ENCODE results near the gene TPI1.
A peak's percentile ranks its signal among the peaks of the same experiment; 100 is the strongest.
"Not testable (repeated sequence)": the region's sequence is repeated elsewhere in the genome, so short reads cannot be mapped to it uniquely, and the experiment has no call there.

Gene TPI1

DNA sequence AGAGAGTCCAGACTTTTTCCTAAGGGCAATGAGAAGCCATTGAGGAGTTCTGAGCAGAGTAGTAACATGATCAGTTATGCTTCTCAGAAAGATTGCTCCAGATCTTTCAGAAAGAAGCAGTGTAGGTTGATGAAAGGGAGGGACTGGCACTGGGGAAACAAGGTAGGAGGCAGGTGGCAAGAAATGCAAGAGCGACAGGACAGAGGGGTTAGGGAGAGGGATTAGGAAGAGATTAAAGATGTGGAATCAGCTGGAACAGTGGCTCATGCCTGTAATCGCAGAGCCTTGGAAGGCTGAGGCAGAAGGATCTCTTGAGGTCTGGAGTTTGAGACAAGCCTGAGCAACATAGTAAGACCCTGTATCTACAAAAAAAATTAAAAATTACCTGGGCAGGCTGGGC, 19.7 kb upstream of the TPI1 start:
- no peak for DNase-seq (ENCODE audit: low read depth, low spot score)

DNA sequence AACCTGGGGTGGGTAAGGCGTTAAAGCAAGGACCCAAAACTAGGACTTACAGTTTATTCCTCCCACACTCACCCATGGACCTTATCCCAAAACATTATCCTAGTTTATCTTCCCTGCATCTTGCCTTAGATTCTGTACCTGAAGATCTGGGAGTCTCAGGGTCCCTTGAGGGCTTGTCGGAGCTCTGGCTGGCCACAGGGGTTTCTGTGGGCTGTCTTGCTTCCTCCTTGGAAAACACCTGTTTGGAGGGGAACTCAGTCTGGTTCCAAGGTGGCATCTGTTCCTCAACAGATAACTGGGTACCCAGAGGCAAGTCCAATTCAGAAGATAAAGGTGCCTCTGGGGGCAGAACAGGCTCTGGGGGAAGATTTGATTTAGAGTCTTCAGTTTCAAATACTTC, 17.9 kb upstream of the TPI1 start:
- no peak for DNase-seq (ENCODE audit: low read depth, low spot score)

DNA sequence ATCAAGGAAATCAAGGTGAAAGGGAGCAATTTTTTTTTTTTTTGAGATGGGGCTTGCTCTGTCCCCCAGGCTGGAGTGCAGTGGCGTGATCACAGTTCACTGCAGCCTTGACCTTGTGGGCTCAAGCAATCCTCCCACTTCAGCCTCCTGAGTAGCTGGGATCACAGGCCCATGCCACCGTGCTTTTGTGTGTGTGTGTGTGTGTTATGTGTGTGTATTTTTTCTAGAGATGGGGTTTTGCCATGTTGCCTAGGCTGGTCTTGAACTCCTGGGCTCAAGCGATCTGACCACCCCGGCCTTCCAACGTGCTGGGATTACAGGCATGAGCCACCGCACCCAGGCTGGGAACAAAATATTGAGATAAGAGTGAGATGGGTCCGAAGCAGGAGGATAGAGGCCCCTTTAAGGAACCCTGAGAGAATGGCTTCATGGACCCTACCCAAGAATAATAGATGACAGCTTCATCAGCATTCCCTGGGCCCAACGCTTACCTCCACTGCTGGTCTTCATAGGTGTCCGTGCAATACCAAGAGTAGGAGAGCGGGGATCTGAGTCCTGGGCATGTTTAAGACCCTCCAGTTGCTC, 17.3 kb upstream of the TPI1 start:
- no peak for DNase-seq (ENCODE audit: low read depth, low spot score)

DNA sequence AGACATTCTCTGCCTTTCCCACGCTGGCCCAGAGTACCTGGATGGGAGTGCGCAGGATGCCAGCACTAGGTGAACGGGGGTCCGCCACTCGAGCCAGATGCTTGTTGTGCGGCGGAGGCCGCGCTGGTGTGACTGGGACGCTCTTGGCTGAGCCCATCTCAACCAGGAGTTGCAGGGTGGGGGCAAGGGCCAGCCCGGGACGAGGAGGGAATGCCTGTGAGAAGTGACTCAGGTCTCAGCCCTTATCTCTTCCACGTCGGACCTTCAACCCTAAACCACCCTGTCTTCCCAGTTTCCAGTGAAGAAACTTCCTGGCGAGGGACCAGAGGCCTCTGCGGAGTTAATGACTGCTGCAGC, 16.6 kb upstream of the TPI1 start:
- no peak for DNase-seq (ENCODE audit: low read depth, low spot score)

DNA sequence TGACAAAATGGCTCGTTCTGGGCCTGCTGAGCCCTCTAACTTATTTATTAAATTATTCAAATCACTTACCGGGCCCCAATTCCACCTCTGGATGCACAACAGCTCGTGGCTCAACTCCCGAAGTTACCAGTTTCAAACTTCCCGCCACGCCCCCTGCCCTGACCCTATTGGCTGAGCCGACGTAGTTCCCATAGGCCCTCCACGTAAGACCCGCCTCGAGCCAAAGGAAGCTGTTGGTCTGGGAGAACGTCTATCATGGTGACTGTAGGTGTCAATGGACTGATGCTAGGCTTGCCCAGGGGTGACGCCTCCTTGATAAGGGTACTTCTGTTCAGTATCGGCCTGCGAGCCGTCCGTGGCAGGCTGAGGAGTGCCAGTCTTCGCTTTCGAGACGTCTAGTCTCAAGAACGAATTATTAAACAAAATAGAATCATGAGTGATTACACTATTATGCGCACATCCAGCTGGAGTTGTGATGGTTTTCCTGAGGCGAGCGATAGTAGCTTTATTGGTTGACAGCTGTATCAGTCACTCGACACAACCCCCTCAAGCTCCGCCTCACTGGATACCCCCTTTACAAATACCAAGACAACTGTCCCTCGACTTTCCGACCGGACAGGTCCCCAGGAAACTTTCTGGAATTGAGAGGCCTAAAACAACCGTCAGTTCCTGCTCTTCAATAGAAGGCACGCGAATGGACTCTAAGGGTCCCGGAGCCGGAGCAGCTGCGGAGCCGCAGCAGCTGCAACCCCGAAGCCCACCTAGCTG, 16.0 kb upstream of the TPI1 start, which contains the start of gene CDCA3:
TSS of gene CDCA3 (minus strand) at position 134 of the 768 bp plus-strand sequence. CDS start 334 bp downstream, outside the sequence.
- peak; percentile 99 for DNase-seq (ENCODE audit: low read depth, low spot score)

DNA sequence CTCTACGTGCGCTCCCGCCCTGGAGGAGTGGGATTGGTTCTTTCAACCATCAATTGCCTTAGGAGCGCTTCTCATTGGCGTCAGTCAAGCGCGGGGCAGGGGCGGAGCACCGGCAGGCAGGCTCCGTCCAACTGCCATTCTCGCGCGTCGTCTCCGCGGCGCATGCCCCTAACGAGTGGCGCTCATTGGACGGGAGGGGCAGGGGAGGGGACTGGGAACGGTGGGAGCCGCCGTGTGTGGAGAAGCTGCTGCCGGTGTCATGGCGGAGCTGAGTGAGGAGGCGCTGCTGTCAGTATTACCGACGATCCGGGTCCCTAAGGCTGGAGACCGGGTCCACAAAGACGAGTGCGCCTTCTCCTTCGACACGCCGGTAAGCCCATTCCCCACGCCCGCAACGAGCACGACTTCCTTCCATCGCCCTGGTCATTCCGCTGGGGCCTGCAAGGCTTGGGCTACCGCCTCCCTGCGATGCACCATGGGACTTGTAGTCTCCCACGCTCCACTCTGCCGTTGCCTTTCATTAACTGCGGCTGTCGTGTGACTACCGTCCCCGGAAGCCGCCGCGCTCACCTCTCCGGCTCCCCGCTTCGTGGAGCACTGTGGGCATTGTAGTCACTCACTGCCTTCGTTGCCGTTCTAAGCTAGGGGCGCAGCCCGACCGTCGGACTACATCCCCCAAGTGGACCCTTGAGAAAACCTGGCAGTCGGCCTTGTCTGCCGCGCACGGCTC, 15.2 kb upstream of the TPI1 start, which contains the start of gene USP5:
TSS of gene USP5 (plus strand) at position 230 of the 730 bp plus-strand sequence. CDS start at position 260, 30 bp downstream.
- peak; percentile 99 for DNase-seq (ENCODE audit: low read depth, low spot score)

DNA sequence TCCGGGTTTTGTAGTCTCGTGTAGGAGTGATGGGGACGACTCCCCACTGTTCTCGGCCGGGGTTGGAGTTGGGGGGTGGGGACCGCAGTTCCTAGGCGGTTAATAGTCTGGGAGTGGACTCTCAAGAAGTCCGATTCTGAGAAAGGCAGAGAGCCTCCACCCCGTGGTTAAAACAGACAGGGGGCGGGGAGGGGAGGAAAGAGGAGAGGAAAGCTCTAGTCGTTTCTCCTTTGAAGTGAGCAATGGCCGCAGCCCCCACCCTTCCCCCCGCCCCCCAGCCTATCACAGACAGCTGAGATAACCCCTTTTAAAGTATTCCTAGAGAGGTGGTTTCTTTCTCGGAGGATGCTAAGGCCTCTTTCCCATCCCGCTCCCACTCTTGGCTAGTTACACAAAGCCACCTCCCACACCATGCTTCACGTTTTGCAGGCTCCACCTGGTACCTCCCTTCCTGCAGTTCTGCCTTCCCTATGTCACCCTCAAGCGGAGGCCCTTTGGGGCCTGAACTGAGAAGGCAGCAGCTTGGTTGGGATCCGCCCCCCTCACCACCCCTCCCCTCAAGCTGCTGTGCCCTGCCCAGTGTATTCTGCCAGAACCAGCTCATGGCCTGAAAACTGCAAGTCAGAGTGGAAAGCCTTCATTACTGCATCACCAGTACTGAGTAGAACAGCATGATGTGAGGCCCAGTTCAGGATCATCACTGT, 14.5 kb upstream of the TPI1 start:
- peak; percentile 55 for DNase-seq (ENCODE audit: low read depth, low spot score)

DNA sequence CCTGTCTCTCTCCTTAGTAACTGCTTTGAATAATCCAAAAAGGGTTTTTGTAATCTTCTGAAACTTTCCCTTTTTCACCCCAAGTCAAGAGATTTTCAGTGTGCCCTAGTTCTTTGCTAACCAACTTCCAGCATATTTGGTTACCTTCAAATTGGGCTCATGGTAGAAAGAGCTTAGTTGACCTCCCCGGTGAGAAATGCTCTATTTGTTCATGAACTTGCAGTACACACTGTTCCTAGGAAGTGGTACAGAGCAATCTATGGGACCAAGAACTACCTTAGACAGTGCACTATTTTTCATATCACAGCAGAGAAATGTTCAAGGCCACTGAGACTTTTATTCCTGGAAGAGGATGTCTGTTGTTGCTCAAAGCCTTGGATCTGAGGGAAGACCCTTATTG, 13.7 kb upstream of the TPI1 start:
- DNase-seq (ENCODE audit: low read depth, low spot score) = no peak

DNA sequence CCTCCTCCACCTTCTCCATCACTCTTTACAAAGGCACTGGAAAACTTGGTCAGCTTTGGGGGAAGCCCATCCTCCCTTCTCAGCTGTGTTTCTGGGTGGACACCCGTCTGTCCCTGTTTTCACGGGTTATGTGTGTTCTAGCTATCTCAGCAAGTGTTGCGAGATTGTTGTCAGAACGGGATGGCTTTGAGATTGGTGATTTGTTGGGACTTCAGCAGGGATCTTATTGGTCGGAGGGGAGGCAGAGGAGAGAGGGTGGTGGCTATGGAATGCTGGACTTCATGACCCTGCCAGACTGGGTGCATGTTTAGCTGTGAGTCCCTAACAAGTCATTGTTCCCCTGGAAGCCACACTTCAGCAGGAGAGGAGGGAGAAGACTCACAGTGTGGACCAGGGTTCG, 13.3 kb upstream of the TPI1 start:
- no peak for DNase-seq (ENCODE audit: low read depth, low spot score)

DNA sequence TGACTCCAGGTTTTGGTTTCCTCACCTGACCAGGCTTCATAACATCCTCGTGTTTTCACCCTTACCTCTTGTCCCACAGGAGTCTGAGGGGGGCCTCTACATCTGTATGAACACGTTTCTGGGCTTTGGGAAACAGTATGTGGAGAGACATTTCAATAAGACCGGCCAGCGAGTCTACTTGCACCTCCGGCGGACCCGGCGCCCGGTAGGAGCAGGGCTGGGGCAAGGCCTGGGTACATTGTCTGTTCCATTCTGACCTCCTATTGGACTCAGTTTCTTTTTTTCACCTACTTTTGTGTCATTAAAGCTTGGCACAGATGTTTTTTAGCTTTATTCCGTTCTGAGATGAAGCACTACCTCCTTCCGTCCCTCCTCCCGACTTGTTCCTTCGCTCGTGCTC, 12.0 kb upstream of the TPI1 start:
- DNase-seq (ENCODE audit: low read depth, low spot score) = no peak

DNA sequence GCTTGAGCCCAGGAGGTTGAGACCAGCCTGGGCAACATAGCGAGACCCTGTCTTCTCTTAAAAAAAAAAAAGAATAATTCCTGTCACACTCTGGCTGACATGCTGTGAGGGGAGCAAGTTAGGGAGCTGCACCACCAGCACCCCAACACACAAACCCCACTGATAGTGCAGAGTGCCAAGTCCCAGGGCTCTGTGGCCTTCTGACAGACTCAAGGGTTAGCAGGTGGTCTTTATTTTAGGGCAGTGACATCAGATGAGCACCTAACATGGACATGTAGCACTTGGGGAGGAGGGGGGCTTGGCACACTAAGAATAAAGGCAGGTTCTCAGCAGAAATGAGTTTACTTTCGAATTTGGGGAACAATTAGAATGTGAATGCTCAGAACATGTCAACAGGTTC, 8.5 kb upstream of the TPI1 start:
- DNase-seq (ENCODE audit: low read depth, low spot score) = no peak

DNA sequence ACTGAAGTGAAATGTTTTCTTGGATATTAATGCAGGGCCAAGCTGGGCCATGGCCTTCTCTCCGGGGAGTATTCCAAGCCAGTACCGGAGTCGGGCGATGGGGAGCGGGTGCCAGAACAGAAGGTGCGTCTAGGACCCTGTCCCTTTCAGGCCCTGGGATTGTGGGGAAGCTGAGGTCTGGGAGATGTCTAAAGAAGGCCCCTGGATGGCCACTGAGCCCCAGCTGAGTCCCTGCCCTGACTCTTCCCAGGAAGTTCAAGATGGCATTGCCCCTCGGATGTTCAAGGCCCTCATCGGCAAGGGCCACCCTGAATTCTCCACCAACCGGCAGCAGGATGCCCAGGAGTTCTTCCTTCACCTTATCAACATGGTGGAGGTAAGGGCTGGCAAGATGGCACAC, 7.2 kb upstream of the TPI1 start:
- DNase-seq (ENCODE audit: low read depth, low spot score) = no peak

DNA sequence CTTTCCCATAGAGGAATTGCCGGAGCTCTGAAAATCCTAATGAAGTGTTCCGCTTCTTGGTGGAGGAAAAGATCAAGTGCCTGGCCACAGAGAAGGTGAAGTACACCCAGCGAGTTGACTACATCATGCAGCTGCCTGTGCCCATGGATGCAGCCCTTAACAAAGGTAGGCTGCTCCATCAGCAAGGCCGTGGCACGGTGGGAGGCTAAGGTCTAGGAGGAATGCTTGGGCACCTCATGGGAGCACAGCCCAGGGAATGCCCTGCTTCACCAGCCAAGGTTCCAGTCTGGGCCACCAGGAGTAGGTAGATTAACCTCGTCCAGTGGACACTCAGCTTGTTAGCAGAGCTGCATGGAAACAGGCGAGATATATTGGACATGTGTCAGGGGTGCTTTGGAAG, 6.4 kb upstream of the TPI1 start:
- no peak for DNase-seq (ENCODE audit: low read depth, low spot score)

DNA sequence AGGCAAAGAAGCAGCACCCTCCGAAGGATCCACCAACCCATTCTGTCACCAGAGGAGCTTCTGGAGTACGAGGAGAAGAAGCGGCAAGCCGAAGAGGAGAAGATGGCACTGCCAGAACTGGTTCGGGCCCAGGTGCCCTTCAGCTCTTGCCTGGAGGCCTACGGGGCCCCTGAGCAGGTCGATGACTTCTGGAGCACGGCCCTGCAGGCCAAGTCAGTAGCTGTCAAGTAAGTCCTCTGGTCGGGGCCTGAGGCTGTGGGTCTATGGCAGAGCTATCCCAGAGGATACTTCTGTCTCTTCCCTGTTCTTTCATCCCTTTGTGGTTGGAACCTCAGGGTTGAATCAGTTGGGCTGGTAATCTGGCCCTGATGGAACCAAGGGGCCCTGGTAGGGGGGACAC, 5.9 kb upstream of the TPI1 start:
- DNase-seq (ENCODE audit: low read depth, low spot score) = no peak

DNA sequence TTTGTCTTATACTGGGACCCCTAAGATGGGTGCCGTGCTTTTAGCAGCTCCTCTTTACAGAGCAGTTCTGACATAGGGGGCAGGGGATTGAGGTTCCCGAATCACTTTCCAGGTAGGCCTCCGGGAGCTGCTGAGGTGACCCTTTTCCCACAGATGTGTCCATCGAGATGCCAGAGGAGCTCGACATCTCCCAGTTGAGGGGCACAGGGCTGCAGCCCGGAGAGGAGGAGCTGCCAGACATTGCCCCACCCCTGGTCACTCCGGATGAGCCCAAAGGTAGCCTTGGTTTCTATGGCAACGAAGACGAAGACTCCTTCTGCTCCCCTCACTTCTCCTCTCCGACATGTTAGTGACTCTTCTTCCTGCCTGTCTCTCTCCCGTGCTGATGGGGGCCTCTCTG, 4.3 kb upstream of the TPI1 start:
- no peak for DNase-seq (ENCODE audit: low read depth, low spot score)

DNA sequence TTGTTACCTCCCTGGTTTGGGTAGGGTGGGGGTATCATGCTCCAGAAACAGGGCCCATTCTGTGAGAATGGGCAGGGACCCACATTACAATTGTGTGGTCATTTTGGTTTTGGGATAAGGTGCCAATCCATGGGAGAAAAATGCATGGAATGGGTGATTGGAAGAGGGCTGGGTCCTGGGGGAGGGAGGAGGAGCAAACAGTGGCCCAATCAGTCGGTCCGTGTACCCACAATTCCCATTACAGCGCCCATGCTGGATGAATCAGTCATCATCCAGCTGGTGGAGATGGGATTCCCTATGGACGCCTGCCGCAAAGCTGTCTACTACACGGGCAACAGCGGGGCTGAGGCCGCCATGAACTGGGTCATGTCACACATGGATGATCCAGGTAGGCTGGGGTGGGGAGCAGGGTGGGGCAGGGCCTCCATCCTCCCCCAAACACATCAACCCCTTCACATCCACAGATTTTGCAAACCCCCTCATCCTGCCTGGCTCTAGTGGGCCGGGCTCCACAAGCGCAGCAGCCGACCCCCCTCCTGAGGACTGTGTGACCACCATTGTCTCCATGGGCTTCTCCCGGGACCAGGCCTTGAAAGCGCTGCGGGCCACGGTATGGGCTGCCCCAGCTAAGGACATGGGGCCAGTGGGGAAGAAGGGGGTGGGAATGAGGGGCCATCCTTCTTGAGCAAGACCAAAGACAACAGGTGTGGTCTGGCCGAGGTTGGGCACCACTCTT, 3.6 kb upstream of the TPI1 start:
- DNase-seq (ENCODE audit: low read depth, low spot score) = no peak

DNA sequence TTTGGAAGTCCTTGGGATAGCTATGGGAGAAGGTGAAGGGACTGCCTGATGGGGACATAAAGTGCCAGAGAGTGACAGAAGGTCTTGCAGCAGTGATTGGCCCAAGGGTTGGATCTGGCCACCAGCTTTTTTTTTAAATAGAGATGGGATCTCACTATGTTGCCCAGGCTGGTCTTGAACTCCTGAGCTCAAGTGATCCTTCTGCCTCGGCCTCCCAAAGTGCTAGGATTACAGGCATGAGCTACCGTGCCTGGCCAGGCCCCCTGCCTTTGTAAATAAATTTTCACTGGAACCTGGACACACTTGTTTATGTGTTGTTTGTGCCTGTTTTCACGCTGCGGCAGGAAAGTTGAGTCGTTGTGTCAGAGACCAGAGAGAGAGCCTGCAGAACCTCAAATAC, 2.0 kb upstream of the TPI1 start:
- not testable (repeated sequence) for DNase-seq (ENCODE audit: low read depth, low spot score)

DNA sequence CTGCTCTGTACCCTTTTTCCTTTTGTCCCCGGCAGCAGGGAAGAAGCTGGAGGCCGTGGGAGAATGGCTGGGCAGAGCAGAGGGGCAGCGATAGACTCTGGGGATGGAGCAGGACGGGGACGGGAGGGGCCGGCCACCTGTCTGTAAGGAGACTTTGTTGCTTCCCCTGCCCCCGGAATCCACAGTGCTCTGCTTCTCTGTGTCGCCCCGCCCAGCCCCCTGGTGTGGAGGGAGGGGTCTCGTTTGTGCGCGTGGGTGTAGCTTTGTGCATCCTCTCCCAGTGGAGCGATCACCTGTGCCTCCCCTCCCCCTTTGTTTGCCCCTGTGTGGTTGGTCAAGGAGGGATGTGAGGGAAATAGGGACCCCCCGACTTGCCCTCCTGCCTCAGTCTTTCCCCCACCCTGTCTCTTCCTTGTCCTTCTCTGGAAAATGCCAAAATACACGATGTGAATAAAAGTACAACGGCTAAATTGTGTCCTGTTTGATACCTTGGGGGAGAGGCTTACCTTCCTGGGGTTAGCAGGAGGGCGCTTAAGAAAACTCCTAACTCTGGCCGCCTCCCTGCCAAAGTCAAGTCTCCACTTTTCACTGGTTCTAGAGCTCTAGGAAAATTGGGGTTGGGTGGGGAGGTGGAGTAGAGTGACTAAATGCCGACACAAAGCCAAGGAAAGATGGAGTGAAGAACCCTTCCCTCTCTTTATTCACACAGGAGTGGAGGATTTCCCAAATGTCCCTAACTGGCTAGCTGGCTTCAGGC, 990 bp upstream of the TPI1 start:
- no peak for DNase-seq (ENCODE audit: low read depth, low spot score)

DNA sequence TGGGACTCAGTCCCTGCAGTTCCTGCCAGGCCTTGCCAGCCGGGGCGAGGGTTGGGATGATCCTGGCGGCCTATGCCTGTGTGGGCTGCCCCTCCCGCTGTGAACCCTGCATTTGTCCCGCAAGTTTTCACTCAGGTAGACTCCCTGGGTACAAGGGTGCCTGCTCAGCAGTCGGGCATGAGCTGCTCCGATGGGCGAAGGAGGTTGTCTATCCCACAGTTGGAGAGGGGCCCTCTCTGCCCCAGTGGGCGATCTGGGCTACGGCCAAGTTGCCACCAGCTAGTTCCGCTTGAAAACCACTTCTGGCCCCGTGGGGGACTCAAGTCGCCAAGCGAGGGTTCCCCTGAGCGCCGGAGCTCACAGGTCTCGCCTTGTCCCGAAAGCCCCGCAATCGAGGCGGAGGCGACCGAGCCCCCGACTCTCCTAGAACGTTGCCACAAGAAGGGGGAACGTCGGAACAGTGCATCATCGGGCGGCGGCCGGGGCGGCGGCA, 365 bp upstream of the TPI1 start:
- DNase-seq (ENCODE audit: low read depth, low spot score) = peak; percentile 51

DNA sequence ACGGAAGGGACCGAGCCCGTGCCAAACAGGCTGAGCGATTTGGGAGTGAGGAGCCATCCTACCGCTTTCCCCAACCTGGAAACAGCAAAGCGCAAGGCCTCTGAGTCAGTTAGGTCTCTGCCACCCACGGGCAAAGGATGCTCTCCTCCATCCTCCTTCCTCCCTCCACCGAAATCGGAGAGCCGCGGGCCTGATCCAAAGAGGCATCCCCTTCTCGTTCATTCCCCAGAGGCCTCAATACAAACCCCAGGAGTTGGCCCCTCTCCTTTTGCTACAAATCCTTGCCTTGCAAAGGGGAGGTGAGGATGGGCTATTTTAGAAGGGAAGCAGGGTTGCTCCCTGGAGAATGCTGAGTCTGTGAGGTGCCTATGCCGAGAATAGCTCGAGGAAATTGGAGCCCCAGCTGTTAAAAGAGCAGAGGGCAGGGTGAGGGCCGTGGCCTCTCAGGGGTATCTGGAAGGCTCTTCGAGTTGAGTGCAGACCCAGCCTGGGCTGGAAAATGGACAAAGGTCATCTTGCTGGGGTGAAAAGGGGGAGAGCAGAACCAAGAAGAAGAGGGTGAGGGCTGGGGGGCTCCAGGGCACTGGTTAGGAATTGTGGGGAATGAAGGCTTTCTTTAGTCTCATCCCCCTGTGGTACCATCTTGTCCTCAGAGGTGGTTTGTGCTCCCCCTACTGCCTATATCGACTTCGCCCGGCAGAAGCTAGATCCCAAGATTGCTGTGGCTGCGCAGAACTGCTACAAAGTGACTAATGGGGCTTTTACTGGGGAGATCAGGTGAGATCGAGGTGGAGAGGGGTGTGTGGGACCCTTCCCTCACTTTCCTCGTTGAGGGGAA, 1.1 kb downstream of the TPI1 start:
- DNase-seq (ENCODE audit: low read depth, low spot score) = peak; percentile 43

Data from ELF-1 (cell line).